HepG2 (cell line): ENCODE results near the gene FYB2.

Experiments used
- MIER3 ChIP-seq: IDR thresholded peaks from 2 replicates; pipeline ENCODE4 v1.6.1; 2016; ENCODE audit warnings: missing compliant biosample characterization, borderline replicate concordance
- TF ChIP-seq, protein P1 (sequence below): sonication (generic); formaldehyde crosslinking; IDR thresholded peaks from 2 replicates; pipeline ENCODE4 v1.4.0; 2020; ENCODE audit warnings: low read depth, missing genetic modification reagents

DNA sequence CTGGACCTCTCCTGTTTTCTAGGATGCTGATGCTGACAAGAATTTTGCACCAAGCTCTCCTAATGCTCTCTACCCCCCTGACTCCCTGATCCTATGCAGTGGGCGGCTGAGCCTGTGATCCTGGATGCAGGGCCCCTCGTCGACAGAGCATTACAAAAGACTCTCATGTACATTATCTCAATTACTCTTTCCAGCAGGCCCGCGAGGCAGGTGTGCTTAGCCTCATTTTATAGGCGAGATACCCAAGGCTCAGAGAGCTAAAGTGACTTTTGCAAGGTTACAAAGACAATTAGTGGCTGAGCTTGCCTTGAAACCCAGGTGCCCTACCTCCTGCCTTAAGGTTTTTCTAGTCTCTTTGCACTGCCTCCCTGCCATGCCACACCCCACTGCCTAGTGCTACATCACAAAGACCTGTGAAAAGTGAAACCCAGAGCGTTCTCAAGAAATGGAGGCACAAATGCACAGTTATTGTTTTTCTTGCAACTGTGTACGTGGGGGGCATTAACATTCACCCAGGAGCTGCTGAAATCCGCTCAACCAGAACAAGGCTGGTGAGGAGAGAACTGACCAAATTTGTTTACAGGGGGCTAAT lies 25.4 kb upstream of the FYB2 start:
- TF ChIP-seq, protein P1, sequence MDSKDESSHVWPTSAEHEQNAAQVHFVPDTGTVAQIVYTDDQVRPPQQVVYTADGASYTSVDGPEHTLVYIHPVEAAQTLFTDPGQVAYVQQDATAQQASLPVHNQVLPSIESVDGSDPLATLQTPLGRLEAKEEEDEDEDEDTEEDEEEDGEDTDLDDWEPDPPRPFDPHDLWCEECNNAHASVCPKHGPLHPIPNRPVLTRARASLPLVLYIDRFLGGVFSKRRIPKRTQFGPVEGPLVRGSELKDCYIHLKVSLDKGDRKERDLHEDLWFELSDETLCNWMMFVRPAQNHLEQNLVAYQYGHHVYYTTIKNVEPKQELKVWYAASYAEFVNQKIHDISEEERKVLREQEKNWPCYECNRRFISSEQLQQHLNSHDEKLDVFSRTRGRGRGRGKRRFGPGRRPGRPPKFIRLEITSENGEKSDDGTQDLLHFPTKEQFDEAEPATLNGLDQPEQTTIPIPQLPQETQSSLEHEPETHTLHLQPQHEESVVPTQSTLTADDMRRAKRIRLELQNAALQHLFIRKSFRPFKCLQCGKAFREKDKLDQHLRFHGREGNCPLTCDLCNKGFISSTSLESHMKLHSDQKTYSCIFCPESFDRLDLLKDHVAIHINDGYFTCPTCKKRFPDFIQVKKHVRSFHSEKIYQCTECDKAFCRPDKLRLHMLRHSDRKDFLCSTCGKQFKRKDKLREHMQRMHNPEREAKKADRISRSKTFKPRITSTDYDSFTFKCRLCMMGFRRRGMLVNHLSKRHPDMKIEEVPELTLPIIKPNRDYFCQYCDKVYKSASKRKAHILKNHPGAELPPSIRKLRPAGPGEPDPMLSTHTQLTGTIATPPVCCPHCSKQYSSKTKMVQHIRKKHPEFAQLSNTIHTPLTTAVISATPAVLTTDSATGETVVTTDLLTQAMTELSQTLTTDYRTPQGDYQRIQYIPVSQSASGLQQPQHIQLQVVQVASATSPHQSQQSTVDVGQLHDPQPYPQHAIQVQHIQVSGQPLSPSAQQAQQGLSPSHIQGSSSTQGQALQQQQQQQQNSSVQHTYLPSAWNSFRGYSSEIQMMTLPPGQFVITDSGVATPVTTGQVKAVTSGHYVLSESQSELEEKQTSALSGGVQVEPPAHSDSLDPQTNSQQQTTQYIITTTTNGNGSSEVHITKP: no peak
- TF ChIP-seq MIER3: no peak
